Panc1 (cell line): Measurements from ENCODE around the gene RAB2B. TPM values are rescaled to one million over a fixed set of nuclear protein-coding genes. Genes with fewer than 3 reads are reported as not detected.

Source experiments
- ATAC-seq: fragments of 200-7000 bp; cut with Tn5 transposase; 2 replicates; pipeline ENCODE4 v1.9.1; 2020; ENCODE audit warnings: mild to moderate bottlenecking, moderate library complexity
- BruUV-seq: library from RNA; stranded (reverse); fragments of 400-500 nt; replicated peaks from 2 replicates; lab custom pipeline; 2021; lab: Mats Ljungman, UMichigan
- CTCF ChIA-PET: fragments of 300-600 bp; sonication (Branson Sonifier 250); formaldehyde crosslinking; loops from one replicate; lab custom pipeline; 2022; ENCODE audit warnings: antibody characterized with exemption; lab: Charles Lee
- POLR2A ChIA-PET: fragments of 300-600 bp; sonication (Branson Sonifier 250); formaldehyde crosslinking; loops from one replicate; lab custom pipeline; 2022; ENCODE audit warnings: antibody characterized with exemption; lab: Charles Lee
- DNase-seq: peaks from one replicate; pipeline ENCODE4 v3.0.0-alpha.2; 2010; ENCODE audit warnings: low read depth, low spot score
- H3K27ac ChIP-seq: 2 replicates; pipeline ENCODE4 v1.5.1; 2011; ENCODE audit warnings: mild to moderate bottlenecking, low read length, inconsistent platforms
- H3K27me3 ChIP-seq: fragments of 200-500 bp; sonication (Bioruptor generic); 2 replicates; pipeline ENCODE4 v1.6.0; 2014; ENCODE audit warnings: low read length, inconsistent platforms; ENCODE audit not compliant: control insufficient read depth, insufficient read depth
- H3K36me3 ChIP-seq: fragments of 200-500 bp; sonication (Bioruptor generic); 2 replicates; pipeline ENCODE4 v1.5.1; 2014; ENCODE audit warnings: inconsistent platforms, mild to moderate bottlenecking, low read length, moderate library complexity; ENCODE audit not compliant: control insufficient read depth, insufficient read depth
- H3K4me1 ChIP-seq: 2 replicates; pipeline ENCODE4 v1.5.1; 2011; ENCODE audit warnings: inconsistent platforms, mild to moderate bottlenecking, low read length, moderate library complexity; ENCODE audit not compliant: control insufficient read depth, insufficient read depth
- H3K4me3 ChIP-seq, 2 experiments: 2 replicates each; pipeline ENCODE4 v1.5.1; 2011 to 2012; ENCODE audit warnings: low read depth in 2 of 2, low read length in 2 of 2, mild to moderate bottlenecking in 2 of 2, inconsistent platforms in 1 of 2, moderate library complexity in 1 of 2
- H3K9me3 ChIP-seq: fragments of 200-500 bp; sonication (Bioruptor generic); 2 replicates; pipeline ENCODE4 v1.5.1; 2014; ENCODE audit warnings: low read depth, mild to moderate bottlenecking, inconsistent platforms, low read length, moderate library complexity; ENCODE audit not compliant: control insufficient read depth, insufficient read depth
- POLR2AphosphoS5 ChIP-seq: IDR thresholded peaks from 2 replicates; pipeline ENCODE4 v1.6.1; 2012; ENCODE audit warnings: mild to moderate bottlenecking, low read depth, low read length, moderate library complexity
- SIN3A ChIP-seq: IDR thresholded peaks from 2 replicates; pipeline ENCODE4 v1.6.1; 2012; ENCODE audit warnings: low read depth, mild to moderate bottlenecking, low read length, moderate library complexity, borderline replicate concordance; ENCODE audit not compliant: insufficient read depth
- TCF7L2 ChIP-seq: IDR thresholded peaks from 2 replicates; pipeline ENCODE4 v1.6.1; 2011; ENCODE audit warnings: mild to moderate bottlenecking, low read depth, low read length, inconsistent platforms
- in situ Hi-C: cut with HindIII; loops from 2 replicates; pipeline ENCODE4 v1.10.0; 2016; ENCODE audit warnings: low sequenced_read_pairs, low pct_unique_long_range_greater_than_20kb
- intact Hi-C: fragments of 100-400 bp; cut with micrococcal nuclease; formaldehyde crosslinking; loops from one replicate; pipeline ENCODE4 v1.10.0; 2022; ENCODE audit not compliant: unreplicated experiment
- total RNA-seq: library from RNA; stranded (reverse); gene quantifications from one replicate; pipeline ENCODE4 v1.2.1, GENCODE V29; 2021; ENCODE audit not compliant: unreplicated experiment
- TF ChIP-seq, protein P1 (sequence below), 2 experiments: IDR thresholded peaks; 2 replicates each; pipeline ENCODE4 v1.6.1; 2011 to 2012; ENCODE audit warnings: low read depth in 2 of 2, control low read depth in 1 of 2, low read length in 1 of 2, mild to moderate bottlenecking in 1 of 2, moderate library complexity in 1 of 2; ENCODE audit not compliant: insufficient read depth in 1 of 2
- TF ChIP-seq, protein P2 (sequence below): fragments of 450-650 bp; IDR thresholded peaks from 2 replicates; pipeline ENCODE4 v1.5.1; 2017; ENCODE audit warnings: mild to moderate bottlenecking

Gene RAB2B
- total RNA-seq, 1 experiment from 2014 or later: 17.0 TPM

GRCh38 chr14:21509432-21510143, 32.8 kb upstream of the RAB2B start:
- Histone ChIP-seq H3K9me3 (no peaks in the 10 kb centered on the region), H3K27me3 (no peaks in the 10 kb centered on the region), H3K4me3 (peak overlapping the region; percentile 98), H3K4me1 (peaks cover 9% of the 10 kb centered on the region), H3K27ac (peak overlapping the region; percentile 95), H3K36me3 (peaks cover 2% of the 10 kb centered on the region)
- BruUV-seq: TSS peak; percentile 80
- TF ChIP-seq TCF7L2 (no peak), POLR2AphosphoS5 (no peak), SIN3A (no peak)
- TF ChIP-seq, protein P1, sequence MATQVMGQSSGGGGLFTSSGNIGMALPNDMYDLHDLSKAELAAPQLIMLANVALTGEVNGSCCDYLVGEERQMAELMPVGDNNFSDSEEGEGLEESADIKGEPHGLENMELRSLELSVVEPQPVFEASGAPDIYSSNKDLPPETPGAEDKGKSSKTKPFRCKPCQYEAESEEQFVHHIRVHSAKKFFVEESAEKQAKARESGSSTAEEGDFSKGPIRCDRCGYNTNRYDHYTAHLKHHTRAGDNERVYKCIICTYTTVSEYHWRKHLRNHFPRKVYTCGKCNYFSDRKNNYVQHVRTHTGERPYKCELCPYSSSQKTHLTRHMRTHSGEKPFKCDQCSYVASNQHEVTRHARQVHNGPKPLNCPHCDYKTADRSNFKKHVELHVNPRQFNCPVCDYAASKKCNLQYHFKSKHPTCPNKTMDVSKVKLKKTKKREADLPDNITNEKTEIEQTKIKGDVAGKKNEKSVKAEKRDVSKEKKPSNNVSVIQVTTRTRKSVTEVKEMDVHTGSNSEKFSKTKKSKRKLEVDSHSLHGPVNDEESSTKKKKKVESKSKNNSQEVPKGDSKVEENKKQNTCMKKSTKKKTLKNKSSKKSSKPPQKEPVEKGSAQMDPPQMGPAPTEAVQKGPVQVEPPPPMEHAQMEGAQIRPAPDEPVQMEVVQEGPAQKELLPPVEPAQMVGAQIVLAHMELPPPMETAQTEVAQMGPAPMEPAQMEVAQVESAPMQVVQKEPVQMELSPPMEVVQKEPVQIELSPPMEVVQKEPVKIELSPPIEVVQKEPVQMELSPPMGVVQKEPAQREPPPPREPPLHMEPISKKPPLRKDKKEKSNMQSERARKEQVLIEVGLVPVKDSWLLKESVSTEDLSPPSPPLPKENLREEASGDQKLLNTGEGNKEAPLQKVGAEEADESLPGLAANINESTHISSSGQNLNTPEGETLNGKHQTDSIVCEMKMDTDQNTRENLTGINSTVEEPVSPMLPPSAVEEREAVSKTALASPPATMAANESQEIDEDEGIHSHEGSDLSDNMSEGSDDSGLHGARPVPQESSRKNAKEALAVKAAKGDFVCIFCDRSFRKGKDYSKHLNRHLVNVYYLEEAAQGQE (IDR thresholded peaks at IDR 0.05; ENCODE audit: insufficient read depth in 1 of 2, low read depth in 2 of 2, low read length in 1 of 2): no peak
- TF ChIP-seq, protein P2, sequence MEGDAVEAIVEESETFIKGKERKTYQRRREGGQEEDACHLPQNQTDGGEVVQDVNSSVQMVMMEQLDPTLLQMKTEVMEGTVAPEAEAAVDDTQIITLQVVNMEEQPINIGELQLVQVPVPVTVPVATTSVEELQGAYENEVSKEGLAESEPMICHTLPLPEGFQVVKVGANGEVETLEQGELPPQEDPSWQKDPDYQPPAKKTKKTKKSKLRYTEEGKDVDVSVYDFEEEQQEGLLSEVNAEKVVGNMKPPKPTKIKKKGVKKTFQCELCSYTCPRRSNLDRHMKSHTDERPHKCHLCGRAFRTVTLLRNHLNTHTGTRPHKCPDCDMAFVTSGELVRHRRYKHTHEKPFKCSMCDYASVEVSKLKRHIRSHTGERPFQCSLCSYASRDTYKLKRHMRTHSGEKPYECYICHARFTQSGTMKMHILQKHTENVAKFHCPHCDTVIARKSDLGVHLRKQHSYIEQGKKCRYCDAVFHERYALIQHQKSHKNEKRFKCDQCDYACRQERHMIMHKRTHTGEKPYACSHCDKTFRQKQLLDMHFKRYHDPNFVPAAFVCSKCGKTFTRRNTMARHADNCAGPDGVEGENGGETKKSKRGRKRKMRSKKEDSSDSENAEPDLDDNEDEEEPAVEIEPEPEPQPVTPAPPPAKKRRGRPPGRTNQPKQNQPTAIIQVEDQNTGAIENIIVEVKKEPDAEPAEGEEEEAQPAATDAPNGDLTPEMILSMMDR: no peak
- ATAC-seq (no peak), DNase-seq (no peak)
- in situ Hi-C loops (no loop called here), intact Hi-C loops (no loop called here)
- CTCF ChIA-PET: no interaction called here
- POLR2A ChIA-PET: no interaction called here

DNA sequence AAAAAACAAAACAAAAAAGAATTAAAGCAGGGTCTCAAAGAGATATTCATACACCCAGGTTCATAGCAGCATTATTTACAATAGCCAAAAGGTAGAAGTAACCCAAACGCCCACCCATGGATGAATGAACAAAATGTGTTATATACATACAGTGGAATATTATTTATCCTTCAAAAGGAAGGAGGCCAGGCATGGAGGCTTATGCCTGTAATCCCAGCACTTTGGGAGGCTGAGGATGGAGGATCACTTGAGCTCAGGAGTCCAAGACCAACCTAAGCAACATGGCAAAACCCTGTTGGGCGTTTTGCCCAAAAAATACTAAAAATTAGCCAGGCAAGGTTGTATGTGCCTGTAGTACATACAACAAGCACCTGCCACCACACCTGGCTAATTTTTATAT, 29.8 kb upstream of the RAB2B start:
- CTCF ChIA-PET: no interaction called here
- H3K4me1 ChIP-seq: peaks cover 9% of the 10 kb centered on the region
- no peaks in the 10 kb centered on the region for H3K9me3 ChIP-seq
- POLR2A ChIA-PET: no interaction called here
- no TSS peak for BruUV-seq
- in situ Hi-C loops (no loop called here), intact Hi-C loops (no loop called here)
- no peak overlapping the region for H3K4me3 ChIP-seq
- no peaks in the 10 kb centered on the region for H3K27me3 ChIP-seq
- no peak for ATAC-seq
- H3K36me3 ChIP-seq: peaks cover 7% of the 10 kb centered on the region
- H3K27ac ChIP-seq: no peak overlapping the region
- no peak for DNase-seq
- TF ChIP-seq, protein P2: no peak
- TF ChIP-seq TCF7L2 (no peak), POLR2AphosphoS5 (no peak), SIN3A (no peak)
- TF ChIP-seq, protein P1 (IDR thresholded peaks at IDR 0.05; ENCODE audit: insufficient read depth in 1 of 2, low read depth in 2 of 2, low read length in 1 of 2): no peak
